Bronchial epithelial cell (primary cell): ENCODE measurements around the gene ZNF423. TPM values are rescaled to one million over a fixed set of nuclear protein-coding genes. Genes with fewer than 3 reads are reported as not detected.
A peak's percentile ranks its signal among the peaks of the same experiment; 100 is the strongest.

ENCODE experiments used
- DNase-seq: peaks from one replicate; pipeline ENCODE4 v3.0.0-alpha.2; 2010; ENCODE audit warnings: low read depth
- FAIRE-seq: peaks from 2 replicates; lab custom pipeline; 2011; peaks lifted over from hg19 to GRCh38; lab: Jason Lieb, UNC
- H3K27me3 ChIP-seq: 2 replicates; pipeline ENCODE4 v1.5.1; 2011; ENCODE audit warnings: low read length; ENCODE audit not compliant: control insufficient read depth, insufficient read depth
- H3K36me3 ChIP-seq: 2 replicates; pipeline ENCODE4 v1.5.1; 2011; ENCODE audit warnings: low read length; ENCODE audit not compliant: control insufficient read depth, insufficient read depth
- H3K4me3 ChIP-seq: 2 replicates; pipeline ENCODE4 v1.5.1; 2011; ENCODE audit warnings: mild to moderate bottlenecking, low read depth, low read length, control low read depth
- CTCF ChIP-seq: IDR thresholded peaks from 2 replicates; pipeline ENCODE4 v1.5.1; 2011; ENCODE audit warnings: mild to moderate bottlenecking, moderate library complexity, low read length, control low read depth, inconsistent platforms; ENCODE audit not compliant: insufficient read depth, severe bottlenecking
- total RNA-seq: library from RNA; depleted of rRNA; stranded (reverse); fragments of >200 nt; gene quantifications from 2 replicates; pipeline ENCODE4 v1.2.1, GENCODE V29; 2014

The ZNF423 gene
- total RNA-seq, 1 donor from 2014 or later: under 0.01 TPM

DNA sequence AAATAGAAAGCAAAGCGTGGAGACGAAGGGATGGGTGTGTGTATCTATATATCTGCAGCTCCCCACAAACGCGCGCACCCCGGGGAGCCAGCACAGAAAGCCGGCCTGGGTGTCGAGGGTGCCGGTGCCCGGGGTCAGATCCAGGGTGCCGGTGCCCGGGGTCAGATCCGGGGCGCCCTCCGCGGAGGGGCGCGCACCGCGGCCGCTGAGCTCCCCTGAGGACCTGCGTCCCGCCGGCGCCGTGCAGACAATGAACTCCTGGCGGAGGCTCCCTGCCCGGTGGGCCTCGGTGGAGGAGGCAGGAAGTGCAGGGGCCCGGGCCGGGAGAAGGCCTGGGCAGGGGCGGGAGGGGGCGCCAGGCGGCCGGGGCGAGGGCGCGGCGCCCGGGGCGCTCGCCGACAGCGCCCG is 1.1 kb downstream of the ZNF423 start:
- H3K4me3 ChIP-seq: peak overlapping the region; percentile 43
- TF ChIP-seq CTCF: no peak
- H3K36me3 ChIP-seq: no peaks in the 10 kb centered on the region
- FAIRE-seq: no peak
- peaks cover 21% of the 10 kb centered on the region for H3K27me3 ChIP-seq
- no peak for DNase-seq

GRCh38 chr16:49854188-49854795 is 1.6 kb downstream of the ZNF423 start:
- TF ChIP-seq CTCF: no peak
- Histone ChIP-seq H3K36me3 (no peaks in the 10 kb centered on the region), H3K27me3 (peaks cover 17% of the 10 kb centered on the region), H3K4me3 (no peak overlapping the region)
- FAIRE-seq (no peak), DNase-seq (no peak)

- Histone ChIP-seq H3K27me3 (peaks cover 6% of the 10 kb centered on the region), H3K36me3 (no peaks in the 10 kb centered on the region), H3K4me3 (no peak overlapping the region)
- FAIRE-seq: no peak
- TF ChIP-seq CTCF: no peak
- DNase-seq: no peak
These were observed 3.6 kb downstream of the ZNF423 start for GRCh38 chr16:49852279-49852678.

GRCh38 chr16:49851468-49851787 is 4.5 kb downstream of the ZNF423 start:
- TF ChIP-seq CTCF: no peak
- H3K27me3 ChIP-seq: peaks cover 6% of the 10 kb centered on the region
- no peak overlapping the region for H3K4me3 ChIP-seq
- no peaks in the 10 kb centered on the region for H3K36me3 ChIP-seq
- DNase-seq: no peak
- no peak for FAIRE-seq

DNA sequence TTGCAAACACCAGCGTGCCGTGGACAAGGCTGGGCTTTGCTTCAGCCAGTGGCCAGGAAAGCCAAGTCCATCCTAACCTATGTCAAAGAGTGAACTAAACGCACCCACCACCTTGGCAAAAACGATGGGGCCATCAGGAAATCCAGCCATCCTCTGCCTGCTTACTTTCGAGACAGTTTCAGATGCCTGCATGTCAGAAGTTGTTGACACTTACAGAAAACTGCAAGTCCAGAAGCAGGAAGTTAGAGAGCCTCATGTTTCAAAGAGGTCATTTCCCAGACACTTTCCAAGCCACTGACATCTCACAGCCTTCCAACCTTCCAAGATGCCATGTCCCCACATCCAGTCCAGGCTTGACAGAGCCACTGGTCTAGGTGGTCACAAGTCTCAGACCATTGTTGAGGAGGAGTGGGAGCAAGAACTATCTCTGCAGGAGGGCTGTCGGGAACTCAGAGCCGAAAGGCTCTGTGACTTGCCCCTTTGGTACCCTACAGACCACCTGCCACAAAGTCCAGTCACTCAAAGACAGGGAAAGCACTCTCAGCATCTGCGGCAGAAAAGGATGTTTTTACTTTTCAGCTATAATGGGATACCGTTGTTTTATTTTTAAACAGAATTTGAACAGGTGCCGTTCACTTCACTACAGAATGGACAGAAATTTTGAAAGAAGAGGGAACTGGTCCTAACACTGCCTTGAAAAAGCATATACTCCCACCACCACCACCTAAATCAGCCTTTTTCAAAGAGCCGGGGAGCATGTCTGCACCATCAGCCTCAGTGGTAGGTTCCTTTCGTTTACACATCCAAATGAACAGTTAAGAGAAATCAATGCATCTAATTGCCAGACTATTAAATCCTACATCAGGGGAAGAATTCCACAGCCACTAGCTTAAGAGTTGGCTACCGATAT is 5.1 kb downstream of the ZNF423 start:
- FAIRE-seq (peak; percentile 83), DNase-seq (no peak)
- Histone ChIP-seq H3K27me3 (peaks cover 6% of the 10 kb centered on the region), H3K36me3 (no peaks in the 10 kb centered on the region), H3K4me3 (no peak overlapping the region)
- no peak for TF ChIP-seq CTCF
